H9 (cell line): ENCODE data around the gene MS4A18. TPM values are rescaled to one million over a fixed set of nuclear protein-coding genes. Genes with fewer than 3 reads are reported as not detected.

Experiments used
- DNase-seq: peaks from one replicate; pipeline ENCODE4 v3.0.0-alpha.2; 2017
- H2AFZ ChIP-seq: one replicate; pipeline ENCODE4 v1.6.1; 2013; ENCODE audit warnings: mild to moderate bottlenecking, low read length, control low read depth, moderate library complexity
- H2AK5ac ChIP-seq: 2 replicates; pipeline ENCODE4 v1.6.1; 2013; ENCODE audit warnings: low read length, control low read depth, mixed read lengths; ENCODE audit not compliant: insufficient read length
- H2BK120ac ChIP-seq: one replicate; pipeline ENCODE4 v1.6.1; 2013; ENCODE audit warnings: low read depth, mild to moderate bottlenecking, low read length, control low read depth, inconsistent platforms; ENCODE audit not compliant: poor library complexity, severe bottlenecking
- H2BK12ac ChIP-seq: 2 replicates; pipeline ENCODE4 v1.6.1; 2013; ENCODE audit warnings: low read length, control low read depth, mixed read lengths, low read depth; ENCODE audit not compliant: insufficient read length
- H2BK15ac ChIP-seq: 2 replicates; pipeline ENCODE4 v1.6.1; 2013; ENCODE audit warnings: low read depth, low read length, control low read depth
- H2BK20ac ChIP-seq: one replicate; pipeline ENCODE4 v1.6.1; 2013; ENCODE audit warnings: low read depth, mild to moderate bottlenecking, low read length, control low read depth, inconsistent platforms; ENCODE audit not compliant: poor library complexity, severe bottlenecking
- H2BK5ac ChIP-seq: 2 replicates; pipeline ENCODE4 v1.6.1; 2013; ENCODE audit warnings: low read length, control low read depth, mixed read lengths; ENCODE audit not compliant: insufficient read length
- H3K14ac ChIP-seq: 2 replicates; pipeline ENCODE4 v1.6.1; 2013; ENCODE audit warnings: low read length, control low read depth; ENCODE audit not compliant: insufficient read depth
- H3K18ac ChIP-seq: 2 replicates; pipeline ENCODE4 v1.6.1; 2013; ENCODE audit warnings: low read depth, mild to moderate bottlenecking, mixed read lengths, low read length, control low read depth; ENCODE audit not compliant: insufficient read length
- H3K23ac ChIP-seq: 2 replicates; pipeline ENCODE4 v1.6.1; 2013; ENCODE audit warnings: low read length, control low read depth, mixed read lengths, low read depth; ENCODE audit not compliant: insufficient read length
- H3K23me2 ChIP-seq: 2 replicates; pipeline ENCODE4 v1.6.1; 2013; ENCODE audit warnings: low read depth, mild to moderate bottlenecking, mixed read lengths, low read length, control low read depth; ENCODE audit not compliant: insufficient read length, poor library complexity, severe bottlenecking
- H3K27ac ChIP-seq: 2 replicates; pipeline ENCODE4 v1.5.1; 2013; ENCODE audit warnings: low read length, control low read depth, mixed read lengths, low read depth; ENCODE audit not compliant: insufficient read length
- H3K27me3 ChIP-seq: 2 replicates; pipeline ENCODE4 v1.6.1; 2013; ENCODE audit warnings: low read length, control low read depth, inconsistent platforms; ENCODE audit not compliant: insufficient read depth
- H3K4ac ChIP-seq: 2 replicates; pipeline ENCODE4 v1.6.1; 2013; ENCODE audit warnings: low read depth, mild to moderate bottlenecking, control low read depth, inconsistent platforms, low read length, moderate library complexity
- H3K4me1 ChIP-seq: 2 replicates; pipeline ENCODE4 v1.6.1; 2013; ENCODE audit warnings: low read length, control low read depth, inconsistent platforms; ENCODE audit not compliant: insufficient read depth
- H3K4me2 ChIP-seq: 2 replicates; pipeline ENCODE4 v1.6.1; 2013; ENCODE audit warnings: low read length, control low read depth, mixed read lengths; ENCODE audit not compliant: insufficient read length, insufficient read depth
- H3K56ac ChIP-seq: 2 replicates; pipeline ENCODE4 v1.6.1; 2013; ENCODE audit warnings: low read depth, mild to moderate bottlenecking, mixed read lengths, low read length, control low read depth; ENCODE audit not compliant: insufficient read length
- H3K79me1 ChIP-seq: 2 replicates; pipeline ENCODE4 v1.6.1; 2013; ENCODE audit warnings: low read depth, mild to moderate bottlenecking, moderate library complexity, low read length, control low read depth, inconsistent platforms; ENCODE audit not compliant: insufficient read depth, poor library complexity, severe bottlenecking
- H3K79me2 ChIP-seq: 2 replicates; pipeline ENCODE4 v1.6.1; 2013; ENCODE audit warnings: low read length, control low read depth, inconsistent platforms; ENCODE audit not compliant: insufficient read depth
- H3K9ac ChIP-seq: 2 replicates; pipeline ENCODE4 v1.6.1; 2013; ENCODE audit warnings: low read length, control low read depth, mixed read lengths; ENCODE audit not compliant: insufficient read length; ENCODE audit errors: extremely low read depth
- H3K9me3 ChIP-seq: one replicate; pipeline ENCODE4 v1.6.1; 2013; ENCODE audit warnings: low read depth, low read length, inconsistent platforms; ENCODE audit not compliant: control insufficient read depth
- H3T11ph ChIP-seq: one replicate; pipeline ENCODE4 v1.6.1; 2013; ENCODE audit warnings: mild to moderate bottlenecking, low read length, control low read depth, inconsistent platforms
- H4K20me1 ChIP-seq: one replicate; pipeline ENCODE4 v1.6.1; 2013; ENCODE audit not compliant: control insufficient read depth, insufficient read length, insufficient read depth
- H4K5ac ChIP-seq: 2 replicates; pipeline ENCODE4 v1.6.1; 2013; ENCODE audit warnings: low read depth, mild to moderate bottlenecking, mixed read lengths, low read length, control low read depth; ENCODE audit not compliant: insufficient read length
- H4K8ac ChIP-seq: replicated peaks from 2 replicates; pipeline ENCODE4 v1.6.1; 2013; ENCODE audit warnings: low read length, control low read depth, mixed read lengths, low read depth; ENCODE audit not compliant: insufficient read length
- H4K91ac ChIP-seq: 2 replicates; pipeline ENCODE4 v1.6.1; 2013; ENCODE audit warnings: low read depth, mild to moderate bottlenecking, moderate library complexity, mixed read lengths, low read length, control low read depth; ENCODE audit not compliant: insufficient read length
- H3K27ac Mint-ChIP-seq, 3 experiments: 2 replicates in 2 of 3; 3 replicates in 1 of 3; pipeline ENCODE4 v1.8.0; 2020 to 2021; ENCODE audit warnings: mixed read lengths in 3 of 3, mild to moderate bottlenecking in 1 of 3, moderate library complexity in 1 of 3
- H3K27me3 Mint-ChIP-seq: 2 replicates; pipeline ENCODE4 v1.8.0; 2021; ENCODE audit warnings: low read depth, mild to moderate bottlenecking, moderate library complexity, mixed read lengths
- H3K36me3 Mint-ChIP-seq, 3 experiments: 2 replicates in 2 of 3; 3 replicates in 1 of 3; pipeline ENCODE4 v1.8.0; 2020 to 2021; ENCODE audit warnings: low read depth in 3 of 3, mixed read lengths in 3 of 3; ENCODE audit not compliant: insufficient read depth in 1 of 3
- H3K4me1 Mint-ChIP-seq, 2 experiments: 2 replicates each; pipeline ENCODE4 v1.8.0; 2020; ENCODE audit warnings: mixed read lengths in 2 of 2
- H3K4me3 Mint-ChIP-seq, 2 experiments: 2 replicates in 1 of 2; 3 replicates in 1 of 2; pipeline ENCODE4 v1.8.0; 2020 to 2021; ENCODE audit warnings: mild to moderate bottlenecking in 2 of 2, mixed read lengths in 2 of 2, moderate library complexity in 1 of 2
- H3K9me3 Mint-ChIP-seq, 2 experiments: 2 replicates in 1 of 2; 3 replicates in 1 of 2; pipeline ENCODE4 v1.8.0; 2020; ENCODE audit warnings: mild to moderate bottlenecking in 2 of 2, mixed read lengths in 2 of 2, moderate library complexity in 1 of 2
- WGBS: extraction: QIAGEN DNeasy Blood & Tissue Kit; methylation state at CpG from one replicate; pipeline ENCODE4 v1.1.7; 2013; ENCODE audit warnings: missing lambda C conversion rate, low lambda C conversion rate, mixed read lengths; ENCODE audit not compliant: insufficient read length; ENCODE audit errors: extremely low coverage; 5-methylcytosine and 5-hydroxymethylcytosine counted together
- total RNA-seq: library from RNA; stranded (reverse); gene quantifications from 2 replicates; pipeline ENCODE4 v1.2.1, GENCODE V29; 2021
- TF ChIP-seq, protein P1 (sequence below): fragments of 200-600 bp; sonication (generic); conservative IDR thresholded peaks from 3 replicates; pipeline ENCODE4 v1.8.0; 2021; ENCODE audit warnings: antibody characterized with exemption, mild to moderate bottlenecking

MS4A18 gene
- total RNA-seq, 1 experiment from 2014 or later: not detected

DNA sequence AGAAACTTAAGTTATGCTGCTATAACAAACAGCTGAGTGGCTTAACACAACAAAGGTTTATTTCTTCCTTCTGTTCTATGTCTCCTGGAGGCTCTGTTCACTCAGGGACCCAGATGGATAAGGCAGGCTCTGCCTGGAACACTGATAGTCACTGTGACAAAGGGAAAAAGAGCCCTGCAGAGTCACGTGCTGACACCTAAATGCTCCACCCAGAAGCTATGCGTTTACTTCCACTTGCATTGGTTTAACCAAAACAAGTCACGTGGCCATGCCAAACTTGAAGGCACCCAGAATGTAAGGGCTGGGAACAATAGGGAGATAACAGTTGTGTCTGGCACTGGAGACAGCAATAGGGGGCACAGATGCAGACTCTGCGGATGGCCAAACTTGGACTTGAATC is 28.8 kb downstream of the MS4A18 start:
- Histone ChIP-seq H3K56ac (no peak overlapping the region), H3K23ac (no peak overlapping the region), H2BK5ac (no peak overlapping the region), H4K8ac (no peak overlapping the region), H2AFZ (no peak overlapping the region), H4K5ac (no peak overlapping the region), H3K79me1 (no peaks in the 10 kb centered on the region), H3K4ac (no peak overlapping the region), H2BK20ac (no peak overlapping the region), H4K91ac (no peak overlapping the region), H3T11ph (no peak overlapping the region), H3K9me3 (no peaks in the 10 kb centered on the region), H2AK5ac (no peak overlapping the region), H3K79me2 (no peaks in the 10 kb centered on the region), H3K9ac (no peak overlapping the region), H4K20me1 (no peaks in the 10 kb centered on the region), H2BK15ac (no peak overlapping the region), H2BK120ac (no peak overlapping the region), H3K27me3 (no peaks in the 10 kb centered on the region; the same call in none of the 2 replicates), H3K23me2 (no peaks in the 10 kb centered on the region), H3K27ac (no peak overlapping the region), H2BK12ac (no peak overlapping the region), H3K4me2 (no peak overlapping the region), H3K18ac (no peak overlapping the region), H3K14ac (no peak overlapping the region), H3K4me1 (no peaks in the 10 kb centered on the region)
- no peak overlapping the region for H3K4me3 Mint-ChIP-seq
- peaks cover 10% of the 10 kb centered on the region for H3K27me3 Mint-ChIP-seq
- WGBS: no CpG with 5 or more reads among the region's 4 CpGs
- H3K27ac Mint-ChIP-seq: no peak overlapping the region
- H3K36me3 Mint-ChIP-seq: peaks cover 0 to 8% (median 0%) of the 10 kb centered on the region in 3 experiments; a peak in 2 of 7 replicates
- peaks cover 3 to 6% of the 10 kb centered on the region in 2 experiments; a peak in 3 of 5 replicates for H3K9me3 Mint-ChIP-seq
- peaks cover 0 to 3% of the 10 kb centered on the region in 2 experiments; a peak in 1 of 4 replicates for H3K4me1 Mint-ChIP-seq
- DNase-seq: no peak
- TF ChIP-seq, protein P1, sequence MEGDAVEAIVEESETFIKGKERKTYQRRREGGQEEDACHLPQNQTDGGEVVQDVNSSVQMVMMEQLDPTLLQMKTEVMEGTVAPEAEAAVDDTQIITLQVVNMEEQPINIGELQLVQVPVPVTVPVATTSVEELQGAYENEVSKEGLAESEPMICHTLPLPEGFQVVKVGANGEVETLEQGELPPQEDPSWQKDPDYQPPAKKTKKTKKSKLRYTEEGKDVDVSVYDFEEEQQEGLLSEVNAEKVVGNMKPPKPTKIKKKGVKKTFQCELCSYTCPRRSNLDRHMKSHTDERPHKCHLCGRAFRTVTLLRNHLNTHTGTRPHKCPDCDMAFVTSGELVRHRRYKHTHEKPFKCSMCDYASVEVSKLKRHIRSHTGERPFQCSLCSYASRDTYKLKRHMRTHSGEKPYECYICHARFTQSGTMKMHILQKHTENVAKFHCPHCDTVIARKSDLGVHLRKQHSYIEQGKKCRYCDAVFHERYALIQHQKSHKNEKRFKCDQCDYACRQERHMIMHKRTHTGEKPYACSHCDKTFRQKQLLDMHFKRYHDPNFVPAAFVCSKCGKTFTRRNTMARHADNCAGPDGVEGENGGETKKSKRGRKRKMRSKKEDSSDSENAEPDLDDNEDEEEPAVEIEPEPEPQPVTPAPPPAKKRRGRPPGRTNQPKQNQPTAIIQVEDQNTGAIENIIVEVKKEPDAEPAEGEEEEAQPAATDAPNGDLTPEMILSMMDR: no peak
